ENCODE results near the gene TAOK1. TPM values are rescaled to one million over a fixed set of nuclear protein-coding genes. Genes with fewer than 3 reads are reported as not detected.

Gene TAOK1
- total RNA-seq, 1 experiment from 2014 or later = 87.1 TPM

GRCh38 chr17:29388937-29389336 is 1.2 kb upstream of the TAOK1 start:
- CTCF ChIA-PET = no interaction called here
- POLR2A ChIA-PET = no interaction called here
- Mint-ChIP-seq H3K9me3 (no peaks in the 10 kb centered on the region), H3K4me3 (peak overlapping the region; percentile 30; the same call in 1 of the 2 replicates), H3K4me1 (peaks cover 32% of the 10 kb centered on the region), H3K27ac (no peak overlapping the region), H3K27me3 (ENCODE audit: low read depth) (no peaks in the 10 kb centered on the region), H3K36me3 (no peaks in the 10 kb centered on the region)
- TF ChIP-seq USF2 (CRISPR knock-in tag; IDR thresholded peaks at IDR 0.05) = no peak
- DNase-seq (ENCODE audit: low spot score) = no peak
- no peak for ATAC-seq

- ATAC-seq (peak; percentile 59), DNase-seq (ENCODE audit: low spot score) (peak; percentile 61)
- Mint-ChIP-seq H3K4me3 (peak overlapping the region; percentile 94), H3K27ac (peak overlapping the region; percentile 96), H3K36me3 (no peaks in the 10 kb centered on the region), H3K4me1 (peaks cover 32% of the 10 kb centered on the region), H3K9me3 (no peaks in the 10 kb centered on the region), H3K27me3 (ENCODE audit: low read depth) (no peaks in the 10 kb centered on the region)
- no peak for TF ChIP-seq NR2C2 (CRISPR knock-in tag; IDR thresholded peaks at IDR 0.05)
- POLR2A ChIA-PET = interaction anchor here (1.2 kb wide), 1 partner anchor 169 kb away, joined by 4 read pairs; no protein-coding TSS in a partner anchor
- CTCF ChIA-PET = interaction anchor here (0.6 to 1.7 kb wide), 7 partner anchors 13 to 242 kb away, joined by 3 to 14 read pairs (median 5); partner anchors contain the start of genes ABHD15 and MYO18A
Measured at GRCh38 chr17:29390851-29391631, 878 bp downstream of the TAOK1 start.

- DNase-seq (ENCODE audit: low spot score) (no peak), ATAC-seq (no peak)
- no peaks in the 10 kb centered on the region for H3K36me3 Mint-ChIP-seq
- POLR2A ChIA-PET = no interaction called here
- H3K4me3 Mint-ChIP-seq = no peak overlapping the region
- H3K4me1 Mint-ChIP-seq = peaks cover 27% of the 10 kb centered on the region
- peak overlapping the region; percentile 90 for H3K27ac Mint-ChIP-seq
- CTCF ChIA-PET = interaction anchor here (1.8 kb wide), 1 partner anchor 24 kb away, joined by 4 read pairs; no protein-coding TSS in a partner anchor
- no peaks in the 10 kb centered on the region for H3K27me3 Mint-ChIP-seq (ENCODE audit: low read depth)
- TF ChIP-seq NFYB (CRISPR knock-in tag; conservative IDR thresholded peaks at IDR 0.05; ENCODE audit: low read depth) (no peak), NR2C2 (CRISPR knock-in tag; IDR thresholded peaks at IDR 0.05) (no peak), GRHL2 (CRISPR knock-in tag; IDR thresholded peaks at IDR 0.05; ENCODE audit: insufficient replicate concordance, severe bottlenecking) (no peak), ZNF512 (CRISPR knock-in tag; IDR thresholded peaks at IDR 0.05; ENCODE audit: borderline replicate concordance) (no peak), HMGA2 (CRISPR knock-in tag; IDR thresholded peaks at IDR 0.05) (no peak), TEAD4 (CRISPR knock-in tag; IDR thresholded peaks at IDR 0.05) (no peak), OVOL2 (CRISPR knock-in tag; IDR thresholded peaks at IDR 0.05; ENCODE audit: borderline replicate concordance) (no peak), AFF4 (CRISPR knock-in tag; IDR thresholded peaks at IDR 0.05; ENCODE audit: borderline replicate concordance) (no peak), PRDM15 (CRISPR knock-in tag; IDR thresholded peaks at IDR 0.05) (no peak), JUN (CRISPR knock-in tag; IDR thresholded peaks at IDR 0.05) (no peak), ETV6 (CRISPR knock-in tag; IDR thresholded peaks at IDR 0.05) (no peak), ZNF532 (CRISPR knock-in tag; IDR thresholded peaks at IDR 0.05; ENCODE audit: borderline replicate concordance) (no peak), SMAD3 (CRISPR knock-in tag; IDR thresholded peaks at IDR 0.05; ENCODE audit: borderline replicate concordance) (no peak), TEAD1 (CRISPR knock-in tag; IDR thresholded peaks at IDR 0.05) (no peak)
- no peaks in the 10 kb centered on the region for H3K9me3 Mint-ChIP-seq
Measured at GRCh38 chr17:29393436-29393835, 3.3 kb downstream of the TAOK1 start.
